Testis (tissue), 2 donors: ENCODE data around the gene CETP.

Experiments used
- CTCF ChIP-seq, 3 experiments: fragments of 450-650 bp in 2 of 3; fragments of 200-600 bp in 1 of 3; sonication (generic) in 1 of 3; IDR thresholded peaks; one replicate each; pipeline ENCODE4 v1.5.1; 2016 to 2019; ENCODE audit warnings: antibody characterized with exemption in 3 of 3, mild to moderate bottlenecking in 2 of 3, moderate library complexity in 1 of 3
- POLR2A ChIP-seq: fragments of 450-650 bp; IDR thresholded peaks from one replicate; pipeline ENCODE4 v1.6.1; 2017; ENCODE audit warnings: antibody characterized with exemption, mild to moderate bottlenecking, moderate library complexity

DNA sequence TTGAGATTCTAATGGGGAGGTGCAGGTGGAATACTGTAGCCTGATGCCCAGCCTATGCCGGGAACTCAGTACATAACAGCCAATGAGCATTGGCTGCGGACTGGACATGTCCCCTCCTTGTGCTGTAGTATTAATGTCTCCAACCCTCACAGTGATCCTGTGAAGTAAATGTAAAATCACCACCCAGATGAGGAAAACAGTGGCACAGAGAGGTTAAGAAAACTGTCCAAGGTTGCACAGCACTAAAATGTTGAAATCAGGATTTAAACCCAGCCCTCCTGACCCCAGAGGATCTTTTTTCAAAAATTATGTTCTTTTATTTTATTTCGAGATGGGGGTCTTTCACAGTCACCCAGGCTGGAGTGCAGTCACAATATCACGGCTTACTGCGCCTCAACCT lies 35.5 kb downstream of the CETP start:
- no peak for TF ChIP-seq CTCF (IDR thresholded peaks at IDR 0.05)
- TF ChIP-seq POLR2A = no peak
